ENCODE data around the gene SMIM23.
"Not testable (repeated sequence)": the region's sequence is repeated elsewhere in the genome, so short reads cannot be mapped to it uniquely, and the experiment has no call there.

Gene SMIM23

GRCh38 chr5:171773106-171773505, 12.5 kb upstream of the SMIM23 start:
- DNase-seq (ENCODE audit: low read depth in 2 of 2), result no peak

- DNase-seq (ENCODE audit: low read depth in 2 of 2), result no peak
Observed at GRCh38 chr5:171774418-171774817, 11.2 kb upstream of the SMIM23 start.

- no peak for DNase-seq (ENCODE audit: low read depth in 2 of 2)
Observed at GRCh38 chr5:171776213-171776612, 9.4 kb upstream of the SMIM23 start.

- DNase-seq (ENCODE audit: low read depth in 2 of 2), result no peak
Observed at GRCh38 chr5:171776770-171777759, 8.6 kb upstream of the SMIM23 start.

GRCh38 chr5:171781744-171782143, 3.9 kb upstream of the SMIM23 start:
- DNase-seq (ENCODE audit: low read depth in 2 of 2), result not testable (repeated sequence)

GRCh38 chr5:171782332-171782966, 3.2 kb upstream of the SMIM23 start:
- no peak for DNase-seq (ENCODE audit: low read depth in 2 of 2)

GRCh38 chr5:171783051-171783450, 2.6 kb upstream of the SMIM23 start:
- no peak for DNase-seq (ENCODE audit: low read depth in 2 of 2)

GRCh38 chr5:171789353-171789752, 3.7 kb downstream of the SMIM23 start:
- DNase-seq (ENCODE audit: low read depth in 2 of 2), result no peak

GRCh38 chr5:171790408-171790807, 4.8 kb downstream of the SMIM23 start:
- DNase-seq (ENCODE audit: low read depth in 2 of 2), result no peak

GRCh38 chr5:171794470-171794960, 8.9 kb downstream of the SMIM23 start:
- no peak for DNase-seq (ENCODE audit: low read depth in 2 of 2)

- DNase-seq (ENCODE audit: low read depth in 2 of 2), result no peak
Observed at GRCh38 chr5:171795381-171795780, 9.8 kb downstream of the SMIM23 start.

- DNase-seq (ENCODE audit: low read depth in 2 of 2), result no peak
Observed at GRCh38 chr5:171796436-171796835, 10.8 kb downstream of the SMIM23 start.

GRCh38 chr5:171797543-171797942, 11.9 kb downstream of the SMIM23 start:
- no peak for DNase-seq (ENCODE audit: low read depth in 2 of 2)

GRCh38 chr5:171798418-171798817, 12.8 kb downstream of the SMIM23 start:
- no peak for DNase-seq (ENCODE audit: low read depth in 2 of 2)

- DNase-seq (ENCODE audit: low read depth in 2 of 2), result no peak
Observed at GRCh38 chr5:171801839-171802238, 16.2 kb downstream of the SMIM23 start.

- no peak for DNase-seq (ENCODE audit: low read depth in 2 of 2)
Observed at GRCh38 chr5:171805746-171806145, 20.1 kb downstream of the SMIM23 start.

GRCh38 chr5:171806976-171807747, 21.5 kb downstream of the SMIM23 start:
- DNase-seq (ENCODE audit: low read depth in 2 of 2), result no peak

- no peak for DNase-seq (ENCODE audit: low read depth in 2 of 2)
Observed at GRCh38 chr5:171808453-171808852, 22.8 kb downstream of the SMIM23 start.

GRCh38 chr5:171808951-171809350, 23.3 kb downstream of the SMIM23 start:
- no peak for DNase-seq (ENCODE audit: low read depth in 2 of 2)

- DNase-seq (ENCODE audit: low read depth in 2 of 2), result no peak
Observed at GRCh38 chr5:171810227-171810626, 24.6 kb downstream of the SMIM23 start.

- no peak for DNase-seq (ENCODE audit: low read depth in 2 of 2)
Observed at GRCh38 chr5:171813270-171813669, 27.7 kb downstream of the SMIM23 start.

All from stimulated activated CD4-positive, alpha-beta T cell treated with anti-CD3 and anti-CD28 coated beads, Interleukin-4, amount 100 ng/mL, for 48 hours (primary cell).